IPS DF 6.9 (cell line): ENCODE results near the gene PTPRN2.

Source experiments
- DNase-seq: peaks from one replicate; pipeline ENCODE4 v3.0.0-alpha.2; 2013; ENCODE audit warnings: low read depth, low spot score
- H3K27ac ChIP-seq: one replicate; pipeline ENCODE4 v1.5.1; 2013; ENCODE audit warnings: low read length, control low read depth
- H3K27me3 ChIP-seq: 2 replicates; pipeline ENCODE4 v1.6.1; 2013; ENCODE audit warnings: mild to moderate bottlenecking, low read length; ENCODE audit not compliant: control insufficient read depth, insufficient read depth
- H3K36me3 ChIP-seq: 2 replicates; pipeline ENCODE4 v1.6.1; 2013; ENCODE audit warnings: low read length; ENCODE audit not compliant: control insufficient read depth, insufficient read depth
- H3K4me1 ChIP-seq: 2 replicates; pipeline ENCODE4 v1.6.1; 2013; ENCODE audit warnings: low read length; ENCODE audit not compliant: control insufficient read depth, insufficient read depth
- H3K4me3 ChIP-seq: 2 replicates; pipeline ENCODE4 v1.5.1; 2013; ENCODE audit warnings: mild to moderate bottlenecking, low read length
- H3K9me3 ChIP-seq: 2 replicates; pipeline ENCODE4 v1.6.1; 2013; ENCODE audit warnings: low read length, inconsistent platforms; ENCODE audit not compliant: control insufficient read depth, insufficient read depth
- WGBS: extraction: QIAGEN DNeasy Blood & Tissue Kit; methylation state at CpG from one replicate; pipeline ENCODE4 v1.1.7; 2013; ENCODE audit warnings: mixed read lengths, missing lambda C conversion rate; ENCODE audit not compliant: insufficient read length, insufficient coverage; 5-methylcytosine and 5-hydroxymethylcytosine counted together

The PTPRN2 gene

GRCh38 chr7:158264881-158265742 is 322.5 kb downstream of the PTPRN2 start:
- DNase-seq = no peak
- no peak overlapping the region for H3K27ac ChIP-seq
- no CpG with 5 or more reads among the region's 13 CpGs for WGBS
- no peak overlapping the region for H3K4me3 ChIP-seq
- no peaks in the 10 kb centered on the region for H3K36me3 ChIP-seq
- no peaks in the 10 kb centered on the region for H3K4me1 ChIP-seq
- peaks cover 33% of the 10 kb centered on the region for H3K9me3 ChIP-seq
- no peaks in the 10 kb centered on the region for H3K27me3 ChIP-seq

GRCh38 chr7:158263964-158264748 is 323.5 kb downstream of the PTPRN2 start:
- H3K9me3 ChIP-seq = peaks cover 38% of the 10 kb centered on the region
- no peaks in the 10 kb centered on the region for H3K4me1 ChIP-seq
- H3K27ac ChIP-seq = no peak overlapping the region
- H3K27me3 ChIP-seq = no peaks in the 10 kb centered on the region
- no CpG with 5 or more reads among the region's 25 CpGs for WGBS
- H3K36me3 ChIP-seq = no peaks in the 10 kb centered on the region
- no peak for DNase-seq
- H3K4me3 ChIP-seq = no peak overlapping the region

- peaks cover 43% of the 10 kb centered on the region for H3K9me3 ChIP-seq
- H3K27me3 ChIP-seq = no peaks in the 10 kb centered on the region
- DNase-seq = no peak
- H3K4me3 ChIP-seq = no peak overlapping the region
- H3K4me1 ChIP-seq = no peaks in the 10 kb centered on the region
- no peak overlapping the region for H3K27ac ChIP-seq
- WGBS = no CpG with 5 or more reads among the region's 19 CpGs
- no peaks in the 10 kb centered on the region for H3K36me3 ChIP-seq
Measured at GRCh38 chr7:158263110-158263963, 324.3 kb downstream of the PTPRN2 start.

DNA sequence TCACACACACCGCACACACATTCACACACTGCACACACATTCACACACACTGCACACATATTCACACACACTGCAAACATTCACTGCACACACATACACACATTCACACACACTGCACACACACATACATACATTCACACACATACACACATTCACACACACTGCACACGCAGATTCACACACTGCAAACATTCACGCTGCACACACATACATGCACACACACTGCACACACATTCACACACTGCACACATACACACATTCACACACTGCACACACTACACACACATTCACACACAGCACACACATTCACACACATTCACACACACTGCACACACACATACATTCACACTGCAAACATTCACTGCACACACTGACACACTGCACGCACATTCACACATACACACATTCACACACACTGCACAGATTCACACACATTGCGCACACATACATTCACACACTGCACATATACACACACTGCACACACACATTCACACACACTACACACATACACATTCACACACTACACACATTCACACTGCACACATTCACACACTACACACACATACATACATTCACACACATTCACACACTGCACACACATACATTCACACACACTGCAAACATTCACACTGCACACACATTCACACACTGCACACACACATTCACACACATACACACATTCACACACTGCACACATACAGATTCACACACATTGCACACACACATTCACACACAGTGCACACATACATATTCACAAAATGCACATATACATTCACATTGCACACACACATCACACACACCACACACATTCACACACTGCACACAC is 325.1 kb downstream of the PTPRN2 start:
- H3K9me3 ChIP-seq = peaks cover 43% of the 10 kb centered on the region
- no peak overlapping the region for H3K27ac ChIP-seq
- DNase-seq = no peak
- 100% methylated on average over 1 of the region's 5 CpGs for WGBS
- H3K4me3 ChIP-seq = no peak overlapping the region
- H3K36me3 ChIP-seq = no peaks in the 10 kb centered on the region
- H3K27me3 ChIP-seq = no peaks in the 10 kb centered on the region
- no peaks in the 10 kb centered on the region for H3K4me1 ChIP-seq

- Histone ChIP-seq H3K27me3 (no peaks in the 10 kb centered on the region), H3K4me3 (no peak overlapping the region), H3K27ac (no peak overlapping the region), H3K36me3 (no peaks in the 10 kb centered on the region), H3K9me3 (peaks cover 47% of the 10 kb centered on the region), H3K4me1 (no peaks in the 10 kb centered on the region)
- WGBS = no CpG with 5 or more reads among the region's 27 CpGs
- DNase-seq = no peak
Measured at GRCh38 chr7:158261362-158262235, 326.0 kb downstream of the PTPRN2 start.

- WGBS = no CpG with 5 or more reads among the region's 20 CpGs
- no peak overlapping the region for H3K4me3 ChIP-seq
- H3K36me3 ChIP-seq = no peaks in the 10 kb centered on the region
- H3K9me3 ChIP-seq = peaks cover 49% of the 10 kb centered on the region
- DNase-seq = no peak
- no peaks in the 10 kb centered on the region for H3K27me3 ChIP-seq
- no peak overlapping the region for H3K27ac ChIP-seq
- no peaks in the 10 kb centered on the region for H3K4me1 ChIP-seq
Measured at GRCh38 chr7:158260567-158261361, 326.9 kb downstream of the PTPRN2 start.

DNA sequence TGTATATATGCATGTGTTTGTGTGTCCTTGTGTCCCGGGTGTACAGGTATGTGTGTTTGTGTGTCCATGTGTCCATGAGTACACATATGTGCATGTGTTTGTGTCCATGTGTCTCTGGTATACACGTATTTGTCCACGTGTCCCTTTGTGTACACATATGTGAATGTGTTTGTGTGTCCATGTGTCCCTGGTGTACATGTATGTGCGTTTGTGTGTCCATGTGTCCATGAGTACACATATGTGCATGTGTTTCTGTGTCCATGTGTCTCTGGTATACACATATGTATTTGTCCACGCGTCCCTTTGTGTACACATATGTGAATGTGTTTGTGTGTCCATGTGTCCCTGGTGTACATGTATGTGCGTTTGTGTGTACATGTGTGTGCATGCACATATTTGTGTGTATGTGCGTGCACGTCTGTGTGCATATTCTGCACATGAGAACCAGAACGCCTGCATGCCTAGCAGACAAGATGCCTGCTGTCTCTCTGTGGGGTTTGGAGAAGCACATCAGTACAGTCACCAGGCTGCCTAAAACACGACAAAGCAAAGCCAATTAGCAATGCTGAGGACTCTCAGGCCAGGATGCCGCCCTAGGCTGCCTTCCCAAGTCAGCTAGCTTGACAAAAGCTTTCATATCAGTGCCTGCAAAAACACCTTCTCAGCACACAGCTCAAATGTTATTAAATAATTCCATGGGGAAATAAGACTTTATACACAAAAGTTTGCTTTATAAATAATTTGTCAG is 327.8 kb downstream of the PTPRN2 start:
- Histone ChIP-seq H3K4me1 (no peaks in the 10 kb centered on the region), H3K9me3 (peaks cover 46% of the 10 kb centered on the region), H3K4me3 (no peak overlapping the region; the same call in 1 of the 2 replicates), H3K36me3 (no peaks in the 10 kb centered on the region), H3K27ac (no peak overlapping the region), H3K27me3 (no peaks in the 10 kb centered on the region)
- WGBS = no CpG with 5 or more reads among the region's 12 CpGs
- DNase-seq = no peak

DNA sequence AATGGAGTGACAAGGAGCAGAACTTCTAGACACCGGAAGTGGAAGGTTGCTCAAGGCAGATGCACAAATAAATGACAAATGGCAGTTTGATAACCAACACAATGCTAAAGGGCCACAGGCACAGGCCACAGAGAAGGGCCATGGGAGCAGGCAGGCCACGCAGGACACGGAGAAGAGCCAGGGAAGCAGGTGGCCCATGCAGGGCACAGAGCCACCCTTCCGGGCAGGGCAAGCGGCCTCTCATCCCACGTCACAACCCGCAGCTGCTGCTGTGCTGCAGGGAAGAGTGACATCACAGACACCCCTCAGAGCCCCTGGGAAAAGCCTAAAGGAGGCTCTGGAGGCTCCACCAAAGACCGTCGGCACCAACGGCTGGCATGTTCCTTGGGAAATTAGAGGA is 328.5 kb downstream of the PTPRN2 start:
- no CpG with 5 or more reads among the region's 10 CpGs for WGBS
- H3K9me3 ChIP-seq = peaks cover 41% of the 10 kb centered on the region

More for the DNA sequence above, 328.5 kb downstream of the PTPRN2 start:
- Histone ChIP-seq H3K4me1 (no peaks in the 10 kb centered on the region), H3K4me3 (no peak overlapping the region), H3K27me3 (no peaks in the 10 kb centered on the region), H3K36me3 (no peaks in the 10 kb centered on the region), H3K27ac (no peak overlapping the region)
- DNase-seq = no peak
